ENCODE data around the gene INSL3. TPM values are rescaled to one million over a fixed set of nuclear protein-coding genes. Genes with fewer than 3 reads are reported as not detected.
A peak's percentile ranks its signal among the peaks of the same experiment; 100 is the strongest.

The INSL3 gene
- total and polyA plus RNA-seq, 2 of the 13 experiments (the other 11 are each of a cell fraction or from before 2014, with no cell fraction given) = 0.30 TPM; not detected in 1

DNA sequence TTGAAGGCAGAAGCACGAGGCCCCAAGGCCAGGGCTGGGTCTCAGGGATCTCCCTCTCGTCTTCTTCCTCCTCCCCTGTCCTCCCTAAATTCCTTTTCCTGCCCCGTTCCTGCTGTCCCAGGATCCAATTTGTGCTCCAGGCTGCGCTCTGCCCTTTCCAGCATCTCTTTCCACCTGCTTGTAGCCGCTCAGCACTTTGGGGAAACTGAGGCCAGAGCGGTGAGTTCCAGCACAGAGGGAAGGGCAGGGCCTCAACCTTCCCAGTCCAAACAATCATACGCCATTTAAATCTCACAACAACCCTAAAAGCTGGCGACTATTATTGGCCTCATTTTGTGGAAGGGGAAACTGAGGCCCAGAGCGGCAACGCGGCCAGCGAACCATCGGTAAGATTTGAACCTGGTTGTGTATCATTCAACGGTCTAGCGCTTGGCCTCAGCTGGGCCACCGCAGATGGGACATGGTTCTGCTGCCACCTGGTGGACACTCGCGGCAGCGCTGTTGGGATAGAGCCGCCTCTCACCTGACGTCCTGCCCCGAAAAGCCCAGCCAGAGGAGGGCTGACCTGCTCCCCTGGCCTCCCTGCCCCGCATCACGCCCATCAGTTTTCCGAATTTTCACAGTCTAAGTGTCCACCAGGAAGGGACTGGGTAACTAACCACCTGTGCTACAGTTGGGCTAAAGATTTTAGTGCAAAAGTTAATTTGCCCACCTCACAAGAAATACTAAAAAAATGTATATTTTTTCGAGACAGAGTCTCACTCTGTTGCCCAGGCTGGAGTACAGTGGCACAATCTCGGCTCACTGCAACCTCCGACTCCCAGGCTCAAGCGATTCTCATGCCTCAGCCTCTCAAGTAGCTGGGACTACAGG is 34.2 kb upstream of the INSL3 start (continued):
- no peak for TF ChIP-seq FIP1L1 (IDR thresholded peaks at IDR 0.05; ENCODE audit: borderline replicate concordance, insufficient read depth, low read depth, low read length)
- TF ChIP-seq RNF219 (CRISPR knock-in tag; IDR thresholded peaks at IDR 0.05) = no peak
- TF ChIP-seq ZNF792 (CRISPR knock-in tag; IDR thresholded peaks at IDR 0.05) = 0 out of 2 replicates have a peak, but pooled peaks have one; percentile 35
- TF ChIP-seq PBX2 (CRISPR knock-in tag; IDR thresholded peaks at IDR 0.05) = no peak
- TF ChIP-seq DNMT1 (CRISPR knock-in tag; IDR thresholded peaks at IDR 0.05) = 0 out of 2 replicates have a peak, but pooled peaks have one; percentile 35
- no peak for TF ChIP-seq JARID2 (CRISPR knock-in tag; IDR thresholded peaks at IDR 0.05; ENCODE audit: insufficient replicate concordance)
- TF ChIP-seq, protein P1, sequence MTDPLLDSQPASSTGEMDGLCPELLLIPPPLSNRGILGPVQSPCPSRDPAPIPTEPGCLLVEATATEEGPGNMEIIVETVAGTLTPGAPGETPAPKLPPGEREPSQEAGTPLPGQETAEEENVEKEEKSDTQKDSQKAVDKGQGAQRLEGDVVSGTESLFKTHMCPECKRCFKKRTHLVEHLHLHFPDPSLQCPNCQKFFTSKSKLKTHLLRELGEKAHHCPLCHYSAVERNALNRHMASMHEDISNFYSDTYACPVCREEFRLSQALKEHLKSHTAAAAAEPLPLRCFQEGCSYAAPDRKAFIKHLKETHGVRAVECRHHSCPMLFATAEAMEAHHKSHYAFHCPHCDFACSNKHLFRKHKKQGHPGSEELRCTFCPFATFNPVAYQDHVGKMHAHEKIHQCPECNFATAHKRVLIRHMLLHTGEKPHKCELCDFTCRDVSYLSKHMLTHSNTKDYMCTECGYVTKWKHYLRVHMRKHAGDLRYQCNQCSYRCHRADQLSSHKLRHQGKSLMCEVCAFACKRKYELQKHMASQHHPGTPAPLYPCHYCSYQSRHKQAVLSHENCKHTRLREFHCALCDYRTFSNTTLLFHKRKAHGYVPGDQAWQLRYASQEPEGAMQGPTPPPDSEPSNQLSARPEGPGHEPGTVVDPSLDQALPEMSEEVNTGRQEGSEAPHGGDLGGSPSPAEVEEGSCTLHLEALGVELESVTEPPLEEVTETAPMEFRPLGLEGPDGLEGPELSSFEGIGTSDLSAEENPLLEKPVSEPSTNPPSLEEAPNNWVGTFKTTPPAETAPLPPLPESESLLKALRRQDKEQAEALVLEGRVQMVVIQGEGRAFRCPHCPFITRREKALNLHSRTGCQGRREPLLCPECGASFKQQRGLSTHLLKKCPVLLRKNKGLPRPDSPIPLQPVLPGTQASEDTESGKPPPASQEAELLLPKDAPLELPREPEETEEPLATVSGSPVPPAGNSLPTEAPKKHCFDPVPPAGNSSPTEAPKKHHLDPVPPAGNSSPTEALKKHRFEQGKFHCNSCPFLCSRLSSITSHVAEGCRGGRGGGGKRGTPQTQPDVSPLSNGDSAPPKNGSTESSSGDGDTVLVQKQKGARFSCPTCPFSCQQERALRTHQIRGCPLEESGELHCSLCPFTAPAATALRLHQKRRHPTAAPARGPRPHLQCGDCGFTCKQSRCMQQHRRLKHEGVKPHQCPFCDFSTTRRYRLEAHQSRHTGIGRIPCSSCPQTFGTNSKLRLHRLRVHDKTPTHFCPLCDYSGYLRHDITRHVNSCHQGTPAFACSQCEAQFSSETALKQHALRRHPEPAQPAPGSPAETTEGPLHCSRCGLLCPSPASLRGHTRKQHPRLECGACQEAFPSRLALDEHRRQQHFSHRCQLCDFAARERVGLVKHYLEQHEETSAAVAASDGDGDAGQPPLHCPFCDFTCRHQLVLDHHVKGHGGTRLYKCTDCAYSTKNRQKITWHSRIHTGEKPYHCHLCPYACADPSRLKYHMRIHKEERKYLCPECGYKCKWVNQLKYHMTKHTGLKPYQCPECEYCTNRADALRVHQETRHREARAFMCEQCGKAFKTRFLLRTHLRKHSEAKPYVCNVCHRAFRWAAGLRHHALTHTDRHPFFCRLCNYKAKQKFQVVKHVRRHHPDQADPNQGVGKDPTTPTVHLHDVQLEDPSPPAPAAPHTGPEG (CRISPR knock-in tag; IDR thresholded peaks at IDR 0.05) = no peak
- TF ChIP-seq SOX5 (CRISPR knock-in tag; IDR thresholded peaks at IDR 0.05; ENCODE audit: borderline replicate concordance) = 0 out of 2 replicates have a peak, but pooled peaks have one; percentile 14
- TF ChIP-seq KLF6 (CRISPR knock-in tag; IDR thresholded peaks at IDR 0.05) = no peak
- TF ChIP-seq ONECUT2 (CRISPR knock-in tag; IDR thresholded peaks at IDR 0.05) = no peak
- no peak for TF ChIP-seq ZBTB42 (CRISPR knock-in tag; IDR thresholded peaks at IDR 0.05)
- no peak for TF ChIP-seq MLLT10 (CRISPR knock-in tag; IDR thresholded peaks at IDR 0.05)
- TF ChIP-seq U2AF2 (IDR thresholded peaks at IDR 0.05; ENCODE audit: low read depth, low read length) = no peak
- no peak for TF ChIP-seq MTA1 (CRISPR knock-in tag; IDR thresholded peaks at IDR 0.05; ENCODE audit: borderline replicate concordance)
- no peak for TF ChIP-seq ARNT2 (CRISPR knock-in tag; IDR thresholded peaks at IDR 0.05; ENCODE audit: low read depth)
